Endothelial cell (in vitro differentiated cells): ENCODE measurements around the gene ACBD6. TPM values are rescaled to one million over a fixed set of nuclear protein-coding genes. Genes with fewer than 3 reads are reported as not detected.
A peak's percentile ranks its signal among the peaks of the same experiment; 100 is the strongest.
"Not testable (repeated sequence)": the region's sequence is repeated elsewhere in the genome, so short reads cannot be mapped to it uniquely, and the experiment has no call there.

Experiments used
- DNase-seq: peaks from one replicate; pipeline ENCODE4 v3.0.0; 2021; ENCODE audit warnings: low spot score
- H3K27ac Mint-ChIP-seq: one replicate; pipeline ENCODE4 v1.8.0; 2021; ENCODE audit warnings: mixed read lengths, inconsistent platforms; ENCODE audit not compliant: unreplicated experiment
- H3K27me3 Mint-ChIP-seq: one replicate; pipeline ENCODE4 v1.8.0; 2021; ENCODE audit warnings: mild to moderate bottlenecking, moderate library complexity, mixed read lengths, inconsistent platforms; ENCODE audit not compliant: unreplicated experiment
- H3K36me3 Mint-ChIP-seq: one replicate; pipeline ENCODE4 v1.8.0; 2021; ENCODE audit warnings: mild to moderate bottlenecking, low read depth, mixed read lengths, inconsistent platforms; ENCODE audit not compliant: unreplicated experiment
- H3K4me1 Mint-ChIP-seq: one replicate; pipeline ENCODE4 v1.8.0; 2021; ENCODE audit warnings: mild to moderate bottlenecking, mixed read lengths, inconsistent platforms; ENCODE audit not compliant: unreplicated experiment
- H3K4me3 Mint-ChIP-seq: one replicate; pipeline ENCODE4 v1.8.0; 2021; ENCODE audit warnings: mild to moderate bottlenecking, mixed read lengths, inconsistent platforms; ENCODE audit not compliant: unreplicated experiment
- H3K9me3 Mint-ChIP-seq: one replicate; pipeline ENCODE4 v1.8.0; 2021; ENCODE audit warnings: mixed read lengths, inconsistent platforms; ENCODE audit not compliant: unreplicated experiment
- CTCF ChIP-seq: fragments of 200-600 bp; sonication (generic); IDR thresholded peaks from one replicate; pipeline ENCODE4 v1.5.0; 2021; ENCODE audit warnings: antibody characterized with exemption; ENCODE audit not compliant: unreplicated experiment
- total RNA-seq: library from RNA; stranded (reverse); fragmentation: NEBNext Ultra II Directional; extraction: Animal tissue kit (Norgen Biotek cat#: 25700); gene quantifications from one replicate; pipeline ENCODE4 v1.2.1, GENCODE V29; 2021; ENCODE audit not compliant: unreplicated experiment

The ACBD6 gene
- total RNA-seq, 1 donor from 2014 or later: 46.5 TPM

- Mint-ChIP-seq H3K4me1 (no peaks in the 10 kb centered on the region), H3K36me3 (peaks cover 15% of the 10 kb centered on the region), H3K4me3 (no peak overlapping the region), H3K9me3 (no peaks in the 10 kb centered on the region), H3K27ac (no peak overlapping the region), H3K27me3 (no peaks in the 10 kb centered on the region)
- no peak for DNase-seq
- no peak for TF ChIP-seq CTCF
These were observed 77.4 kb downstream of the ACBD6 start for GRCh38 chr1:180424848-180425457.

- no peaks in the 10 kb centered on the region for H3K27me3 Mint-ChIP-seq
- H3K4me3 Mint-ChIP-seq: no peak overlapping the region
- H3K36me3 Mint-ChIP-seq: peaks cover 11% of the 10 kb centered on the region
- TF ChIP-seq CTCF: no peak
- no peak overlapping the region for H3K27ac Mint-ChIP-seq
- DNase-seq: no peak
- H3K4me1 Mint-ChIP-seq: no peaks in the 10 kb centered on the region
- no peaks in the 10 kb centered on the region for H3K9me3 Mint-ChIP-seq
These were observed 80.8 kb downstream of the ACBD6 start for GRCh38 chr1:180421614-180422013.

- not testable (repeated sequence) for H3K4me1 Mint-ChIP-seq, DNase-seq, H3K4me3 Mint-ChIP-seq, H3K27me3 Mint-ChIP-seq, H3K27ac Mint-ChIP-seq, H3K9me3 Mint-ChIP-seq
- H3K36me3 Mint-ChIP-seq: peaks cover 11% of the 10 kb centered on the region
These were observed 81.2 kb downstream of the ACBD6 start for GRCh38 chr1:180421145-180421544.

- Mint-ChIP-seq H3K9me3 (no peaks in the 10 kb centered on the region), H3K27me3 (no peaks in the 10 kb centered on the region), H3K36me3 (peaks cover 5% of the 10 kb centered on the region), H3K4me1 (no peaks in the 10 kb centered on the region), H3K4me3 (no peak overlapping the region), H3K27ac (no peak overlapping the region)
- DNase-seq: no peak
- peak; percentile 72 for TF ChIP-seq CTCF
These were observed 86.3 kb downstream of the ACBD6 start for GRCh38 chr1:180415985-180416633.

GRCh38 chr1:180415236-180415848, 87.0 kb downstream of the ACBD6 start:
- H3K27ac Mint-ChIP-seq: no peak overlapping the region
- no peaks in the 10 kb centered on the region for H3K4me1 Mint-ChIP-seq
- H3K27me3 Mint-ChIP-seq: no peaks in the 10 kb centered on the region
- DNase-seq: no peak
- H3K36me3 Mint-ChIP-seq: peaks cover 4% of the 10 kb centered on the region
- no peak for TF ChIP-seq CTCF
- no peaks in the 10 kb centered on the region for H3K9me3 Mint-ChIP-seq
- no peak overlapping the region for H3K4me3 Mint-ChIP-seq
